UCSD-AML1 (cell line): Measurements from ENCODE around the gene KDM4C.
A peak's percentile ranks its signal among the peaks of the same experiment; 100 is the strongest.
"Not testable (repeated sequence)": the region's sequence is repeated elsewhere in the genome, so short reads cannot be mapped to it uniquely, and the experiment has no call there.

ENCODE experiments used
- DNase-seq: peaks from one replicate; lab custom pipeline; 2025; ENCODE audit not compliant: unreplicated experiment; lab: John Stamatoyannopoulos, UW

Gene KDM4C

GRCh38 chr9:7154003-7154619 lies 396.3 kb downstream of the KDM4C start:
- no peak for DNase-seq

- no peak for DNase-seq
Observed at GRCh38 chr9:7154650-7155049, 396.9 kb downstream of the KDM4C start.

- DNase-seq, result no peak
Observed at GRCh38 chr9:7161469-7161868, 403.7 kb downstream of the KDM4C start.

GRCh38 chr9:7163932-7164331 lies 406.2 kb downstream of the KDM4C start:
- DNase-seq, result no peak

- DNase-seq, result no peak
Observed at GRCh38 chr9:7164440-7165330, 406.9 kb downstream of the KDM4C start.

GRCh38 chr9:7165331-7165975 lies 407.7 kb downstream of the KDM4C start:
- DNase-seq, result no peak

GRCh38 chr9:7166074-7166473 lies 408.3 kb downstream of the KDM4C start:
- DNase-seq, result no peak

- DNase-seq, result no peak
Observed at GRCh38 chr9:7169717-7170389, 412.1 kb downstream of the KDM4C start.

- no peak for DNase-seq
Observed at GRCh38 chr9:7171396-7172153, 413.8 kb downstream of the KDM4C start.

- no peak for DNase-seq
Observed at GRCh38 chr9:7172154-7173115, 414.7 kb downstream of the KDM4C start.

- no peak for DNase-seq
Observed at GRCh38 chr9:7173139-7173538, 415.4 kb downstream of the KDM4C start.

GRCh38 chr9:7174301-7174700 lies 416.5 kb downstream of the KDM4C start:
- DNase-seq, result no peak

- no peak for DNase-seq
Observed at GRCh38 chr9:7174884-7175283, 417.1 kb downstream of the KDM4C start.

GRCh38 chr9:7176561-7176960 lies 418.8 kb downstream of the KDM4C start:
- no peak for DNase-seq

GRCh38 chr9:7177383-7177782 lies 419.6 kb downstream of the KDM4C start:
- no peak for DNase-seq

GRCh38 chr9:7178729-7179128 lies 421.0 kb downstream of the KDM4C start:
- DNase-seq, result peak; percentile 16

- no peak for DNase-seq
Observed at GRCh38 chr9:7180247-7180646, 422.5 kb downstream of the KDM4C start.

- DNase-seq, result not testable (repeated sequence)
Observed at GRCh38 chr9:7183139-7183538, 425.4 kb downstream of the KDM4C start.

- DNase-seq, result no peak
Observed at GRCh38 chr9:7185612-7186011, 427.8 kb downstream of the KDM4C start.

- DNase-seq, result no peak
Observed at GRCh38 chr9:7186175-7186574, 428.4 kb downstream of the KDM4C start.
